Body of pancreas (tissue), 4 donors: Measurements from ENCODE around the gene TEPSIN.

ENCODE experiments used
- CTCF ChIP-seq, 7 experiments: fragments of 450-650 bp in 4 of 7; fragments of 200-600 bp in 3 of 7; sonication (generic) in 3 of 7; IDR thresholded peaks; one replicate each; pipeline ENCODE4 v1.5.1; 2016 to 2019; ENCODE audit warnings: antibody characterized with exemption in 7 of 7
- POLR2A ChIP-seq, 3 donors: fragments of 450-650 bp; IDR thresholded peaks; one replicate each; pipeline ENCODE4 v1.6.1; 2016; ENCODE audit warnings: antibody characterized with exemption in 3 of 3, mild to moderate bottlenecking in 2 of 3

- TF ChIP-seq POLR2A (IDR thresholded peaks at IDR 0.05) (no peak), CTCF (IDR thresholded peaks at IDR 0.05) (no peak)
Observed at GRCh38 chr17:81286491-81287145, 47.8 kb upstream of the TEPSIN start.
